GM21717 (cell line): ENCODE results near the gene ANKMY2.
A peak's percentile ranks its signal among the peaks of the same experiment; 100 is the strongest.

ENCODE experiments used
- ATAC-seq: cut with Tn5 transposase; IDR thresholded peaks from one replicate; pipeline ENCODE4 v1.9.1; 2021; ENCODE audit warnings: mild to moderate bottlenecking, moderate library complexity; ENCODE audit not compliant: unreplicated experiment

ANKMY2 gene

GRCh38 chr7:16583834-16584233 lies 61.7 kb downstream of the ANKMY2 start:
- ATAC-seq, result no peak

GRCh38 chr7:16581286-16581685 lies 64.3 kb downstream of the ANKMY2 start:
- ATAC-seq, result no peak

- no peak for ATAC-seq
These were observed 66.3 kb downstream of the ANKMY2 start for GRCh38 chr7:16579216-16579615.

GRCh38 chr7:16571941-16572340 lies 73.6 kb downstream of the ANKMY2 start:
- ATAC-seq, result no peak

GRCh38 chr7:16564909-16565426 lies 80.6 kb downstream of the ANKMY2 start:
- ATAC-seq, result peak; percentile 68

- peak; percentile 26 for ATAC-seq
These were observed 81.6 kb downstream of the ANKMY2 start for GRCh38 chr7:16564023-16564380.

- peak; percentile 77 for ATAC-seq
These were observed 82.1 kb downstream of the ANKMY2 start for GRCh38 chr7:16563281-16564022.

GRCh38 chr7:16562456-16563220 lies 82.9 kb downstream of the ANKMY2 start:
- no peak for ATAC-seq

GRCh38 chr7:16561943-16562342 lies 83.6 kb downstream of the ANKMY2 start:
- ATAC-seq, result no peak

- ATAC-seq, result no peak
These were observed 85.9 kb downstream of the ANKMY2 start for GRCh38 chr7:16559497-16560179.

- no peak for ATAC-seq
These were observed 86.7 kb downstream of the ANKMY2 start for GRCh38 chr7:16558761-16559302.

- no peak for ATAC-seq
These were observed 89.2 kb downstream of the ANKMY2 start for GRCh38 chr7:16556359-16556758.

- no peak for ATAC-seq
These were observed 90.9 kb downstream of the ANKMY2 start for GRCh38 chr7:16554518-16555236.

- ATAC-seq, result no peak
These were observed 94.9 kb downstream of the ANKMY2 start for GRCh38 chr7:16550671-16551070.
